Measurements from ENCODE around the gene ZNF236. TPM values are rescaled to one million over a fixed set of nuclear protein-coding genes. Genes with fewer than 3 reads are reported as not detected.

The ZNF236 gene
- total and polyA plus RNA-seq, 3 experiments from 2014 or later: 11.1 to 15.9 (median 13.4) TPM

DNA sequence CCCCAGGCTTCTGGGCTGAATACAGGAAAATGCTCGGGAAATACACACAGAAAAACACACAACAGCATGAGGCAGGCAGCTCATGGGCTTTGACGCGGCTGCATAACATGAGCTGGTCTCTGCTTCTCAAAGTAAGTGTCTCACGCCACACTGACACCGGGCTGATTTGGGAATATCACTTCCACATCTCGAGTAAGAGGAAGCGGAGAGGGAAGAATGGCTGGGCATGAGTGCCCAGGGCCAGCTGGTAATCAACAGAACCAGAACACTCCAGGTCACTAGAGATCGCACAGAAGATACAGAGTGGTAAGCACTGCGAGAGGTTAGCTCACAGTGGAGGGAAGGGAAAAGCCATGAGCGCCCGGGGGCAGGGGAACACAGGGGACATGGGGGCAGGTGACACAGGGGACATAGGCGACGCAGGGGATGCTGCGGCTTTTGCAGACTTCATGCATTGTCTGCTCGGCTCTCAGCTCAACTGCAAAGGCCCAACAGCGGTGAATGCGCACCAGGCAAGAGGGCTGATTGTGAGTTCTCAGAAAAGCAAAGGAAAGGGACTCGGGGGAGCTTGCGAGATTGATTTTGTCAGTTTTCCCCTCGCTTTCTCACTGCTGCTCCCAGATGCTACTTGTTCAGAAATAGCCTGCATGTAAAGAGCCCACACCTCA lies 168.8 kb downstream of the ZNF236 start:
- Histone ChIP-seq H3K9me3 (ENCODE audit: low read length) (no peaks in the 10 kb centered on the region), H3K4me3 (ENCODE audit: low read length) (no peak overlapping the region), H3K4me1 (ENCODE audit: insufficient read depth, low read length) (no peaks in the 10 kb centered on the region), H3K27ac (ENCODE audit: low read depth, low read length) (no peak overlapping the region), H3K36me3 (ENCODE audit: insufficient read depth, low read length) (no peaks in the 10 kb centered on the region), H3K27me3 (ENCODE audit: insufficient read depth, low read length, poor library complexity, severe bottlenecking) (no peaks in the 10 kb centered on the region)
- ChIA-PET CTCF (interaction anchor here (1.6 to 2.5 kb wide), 2 partner anchors 8 to 9 kb away, joined by 9 to 15 read pairs; no protein-coding TSS in a partner anchor), POLR2A (no interaction called here)
- Mint-ChIP-seq H3K27ac (no peak overlapping the region), H3K4me3 (no peak overlapping the region), H3K4me1 (no peaks in the 10 kb centered on the region), H3K36me3 (no peaks in the 10 kb centered on the region), H3K27me3 (no peaks in the 10 kb centered on the region), H3K9me3 (no peaks in the 10 kb centered on the region)
- no peak for DNase-seq

DNA sequence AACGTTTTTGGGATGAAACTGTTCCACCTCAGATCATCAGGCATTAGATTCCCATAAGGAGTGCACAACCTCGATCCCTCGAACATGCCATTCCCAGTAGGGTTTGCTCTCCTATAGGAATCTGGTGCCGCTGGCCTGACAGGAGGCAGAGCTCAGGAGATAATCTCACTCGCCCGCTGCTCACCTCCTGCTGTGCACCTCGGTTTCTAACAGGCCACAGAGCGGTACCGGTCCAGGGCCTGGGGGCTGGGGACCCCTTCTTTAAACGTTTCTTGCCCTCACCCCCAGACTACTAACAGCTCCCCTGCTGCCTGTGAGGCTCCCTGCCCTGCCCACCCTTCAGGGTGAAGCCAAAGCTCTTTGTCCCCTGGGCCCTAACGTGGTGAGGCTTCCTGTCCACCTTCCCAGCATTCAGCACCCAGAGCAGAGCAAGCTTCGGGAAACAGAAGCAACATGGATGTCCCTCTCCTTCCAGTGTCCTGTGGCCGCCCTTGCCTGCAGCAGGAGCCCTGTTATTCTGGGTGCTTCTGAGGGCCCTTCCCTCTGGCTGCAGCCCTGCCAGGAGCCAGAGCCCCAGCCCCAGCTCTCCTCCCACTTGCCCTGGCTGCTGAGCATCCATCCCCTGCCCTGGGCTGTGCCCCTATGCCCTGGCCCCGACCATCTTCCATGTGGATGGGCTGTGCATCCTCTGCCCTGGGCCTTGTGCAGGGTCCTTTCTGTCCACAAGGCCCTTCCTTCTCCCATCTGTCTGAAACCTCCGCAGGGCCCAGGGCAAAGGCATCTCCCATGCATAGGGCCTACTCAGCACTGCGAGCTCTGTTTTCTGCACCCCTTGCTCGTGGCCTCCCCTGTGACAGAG lies 170.1 kb downstream of the ZNF236 start:
- ChIA-PET POLR2A (no interaction called here), CTCF (interaction anchor here (1.5 to 2.5 kb wide), 3 partner anchors 8 to 219 kb away, joined by 4 to 15 read pairs (median 9); no protein-coding TSS in a partner anchor)
- Histone ChIP-seq H3K27ac (ENCODE audit: low read depth, low read length) (no peak overlapping the region), H3K36me3 (ENCODE audit: insufficient read depth, low read length) (no peaks in the 10 kb centered on the region), H3K27me3 (ENCODE audit: insufficient read depth, low read length, poor library complexity, severe bottlenecking) (no peaks in the 10 kb centered on the region), H3K4me3 (ENCODE audit: low read length) (no peak overlapping the region), H3K4me1 (ENCODE audit: insufficient read depth, low read length) (no peaks in the 10 kb centered on the region), H3K9me3 (ENCODE audit: low read length) (no peaks in the 10 kb centered on the region)
- peak overlapping the region in 2 of 8 donors; percentile 17 to 42 for H3K27ac Mint-ChIP-seq
- peaks cover 0 to 2% of the 10 kb centered on the region in 2 donors for H3K27me3 Mint-ChIP-seq
- no peak for DNase-seq
- H3K9me3 Mint-ChIP-seq: no peaks in the 10 kb centered on the region
- H3K4me1 Mint-ChIP-seq: no peaks in the 10 kb centered on the region
- no peaks in the 10 kb centered on the region for H3K36me3 Mint-ChIP-seq
- H3K4me3 Mint-ChIP-seq: peak overlapping the region in 1 of 7 donors; percentile 36

DNA sequence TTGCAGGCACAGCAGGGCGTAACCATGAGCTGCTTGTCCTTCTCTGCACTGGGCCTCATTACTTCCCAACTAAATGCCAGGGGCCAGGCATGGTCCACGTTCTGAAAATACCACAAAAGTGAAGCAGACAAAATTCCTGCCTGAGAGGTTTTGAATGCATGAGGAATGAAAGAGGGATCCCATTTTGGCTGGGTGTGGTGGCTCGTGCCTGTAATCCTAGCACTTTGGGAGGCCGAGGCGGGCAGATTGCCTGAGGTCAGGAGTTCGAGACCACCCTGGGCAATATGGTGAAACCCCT lies 170.7 kb downstream of the ZNF236 start:
- Mint-ChIP-seq H3K4me3 (peak overlapping the region in 1 of 7 donors; percentile 36), H3K9me3 (no peaks in the 10 kb centered on the region), H3K27ac (peak overlapping the region in 2 of 8 donors; percentile 17 to 42), H3K27me3 (peaks cover 0 to 2% of the 10 kb centered on the region in 2 donors), H3K36me3 (no peaks in the 10 kb centered on the region), H3K4me1 (no peaks in the 10 kb centered on the region)
- CTCF ChIA-PET: interaction anchor here (1.5 to 2.5 kb wide), 4 partner anchors 7 to 219 kb away, joined by 4 to 15 read pairs (median 6); no protein-coding TSS in a partner anchor
- H3K36me3 ChIP-seq (ENCODE audit: insufficient read depth, low read length): no peaks in the 10 kb centered on the region
- no peak overlapping the region for H3K4me3 ChIP-seq (ENCODE audit: low read length)
- no peaks in the 10 kb centered on the region for H3K4me1 ChIP-seq (ENCODE audit: insufficient read depth, low read length)
- no peak for DNase-seq
- POLR2A ChIA-PET: no interaction called here
- no peaks in the 10 kb centered on the region for H3K9me3 ChIP-seq (ENCODE audit: low read length)
- H3K27ac ChIP-seq (ENCODE audit: low read depth, low read length): no peak overlapping the region
- H3K27me3 ChIP-seq (ENCODE audit: insufficient read depth, low read length, poor library complexity, severe bottlenecking): no peaks in the 10 kb centered on the region

DNA sequence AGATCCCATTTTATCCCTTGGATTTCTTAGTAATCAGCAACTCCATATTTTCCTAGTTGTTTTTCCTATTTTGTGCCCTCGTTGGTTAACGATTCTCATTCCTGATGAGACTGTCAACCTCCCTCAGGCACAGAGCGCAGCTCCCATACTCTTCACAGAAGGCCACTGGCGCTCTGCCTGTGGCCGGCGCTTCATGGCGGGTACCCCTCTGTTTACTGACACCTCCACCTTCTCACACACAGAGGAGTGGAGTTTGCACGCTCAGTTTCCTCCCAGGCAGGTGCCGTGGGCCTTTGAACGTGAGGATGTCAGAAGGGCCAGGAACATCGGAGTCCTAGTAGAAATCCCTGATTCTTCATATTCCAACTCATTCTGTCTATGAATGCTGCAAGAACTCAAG lies 171.2 kb downstream of the ZNF236 start:
- Mint-ChIP-seq H3K36me3 (no peaks in the 10 kb centered on the region), H3K4me1 (no peaks in the 10 kb centered on the region), H3K27ac (no peak overlapping the region), H3K9me3 (no peaks in the 10 kb centered on the region), H3K27me3 (peaks cover 0 to 2% of the 10 kb centered on the region in 2 donors), H3K4me3 (no peak overlapping the region)
- no peaks in the 10 kb centered on the region for H3K4me1 ChIP-seq (ENCODE audit: insufficient read depth, low read length)
- H3K4me3 ChIP-seq (ENCODE audit: low read length): no peak overlapping the region
- ChIA-PET POLR2A (no interaction called here), CTCF (interaction anchor here (1.5 kb wide), 2 partner anchors 192 to 218 kb away, joined by 4 read pairs; no protein-coding TSS in a partner anchor)
- H3K27me3 ChIP-seq (ENCODE audit: insufficient read depth, low read length, poor library complexity, severe bottlenecking): no peaks in the 10 kb centered on the region
- DNase-seq: no peak
- H3K9me3 ChIP-seq (ENCODE audit: low read length): no peaks in the 10 kb centered on the region
- H3K36me3 ChIP-seq (ENCODE audit: insufficient read depth, low read length): no peaks in the 10 kb centered on the region
- H3K27ac ChIP-seq (ENCODE audit: low read depth, low read length): no peak overlapping the region

DNA sequence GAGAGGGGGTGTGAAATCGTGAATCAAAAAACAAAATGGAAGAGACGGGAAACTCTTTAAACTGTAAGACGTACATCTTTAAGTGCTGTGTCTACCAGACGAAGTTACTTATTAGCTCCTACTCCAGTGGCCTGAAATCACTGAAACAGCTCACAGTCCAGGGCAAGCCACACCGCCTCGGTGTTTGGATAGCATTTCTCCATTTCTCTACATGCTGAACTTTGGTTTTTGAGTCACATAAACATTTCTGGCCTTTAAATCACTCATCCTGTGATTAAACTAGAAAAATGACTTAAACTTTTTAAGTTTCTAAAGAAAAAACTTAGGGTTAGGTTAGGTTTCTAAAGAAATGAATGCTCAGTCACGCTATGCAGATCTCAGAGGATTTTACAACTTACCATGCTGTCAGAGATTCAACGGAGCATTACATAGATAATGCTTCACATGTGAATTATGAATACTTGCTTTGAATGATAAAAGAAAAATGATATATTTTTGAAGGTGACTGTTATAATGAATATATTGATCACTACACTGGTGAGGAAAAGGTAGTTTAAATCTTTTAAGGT lies 171.8 kb downstream of the ZNF236 start:
- CTCF ChIA-PET: interaction anchor here (1.5 to 1.7 kb wide), 2 partner anchors 10 to 193 kb away, joined by 4 to 8 read pairs; no protein-coding TSS in a partner anchor

DNA sequence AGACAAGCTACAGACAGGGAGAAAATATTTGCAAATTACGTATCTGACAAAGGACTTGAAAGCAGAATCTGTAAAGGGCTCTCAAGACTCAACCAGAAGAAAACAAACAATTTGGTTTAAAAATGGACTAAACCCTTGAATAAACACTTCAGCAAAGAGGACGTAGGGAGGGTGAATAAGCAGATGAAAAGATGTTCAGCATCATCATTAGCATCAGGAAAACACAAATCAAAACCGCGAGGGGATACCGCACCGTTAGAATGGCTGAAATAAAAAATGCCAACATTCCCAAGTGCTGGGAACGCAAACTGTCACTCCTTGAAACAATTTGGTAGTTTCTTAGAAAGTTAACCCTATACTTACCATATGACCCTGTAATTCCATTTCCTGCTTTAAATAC lies 173.5 kb downstream of the ZNF236 start:
- H3K4me3 Mint-ChIP-seq: no peak overlapping the region
- Histone ChIP-seq H3K4me3 (ENCODE audit: low read length) (no peak overlapping the region), H3K9me3 (ENCODE audit: low read length) (no peaks in the 10 kb centered on the region), H3K27ac (ENCODE audit: low read depth, low read length) (no peak overlapping the region), H3K4me1 (ENCODE audit: insufficient read depth, low read length) (no peaks in the 10 kb centered on the region), H3K36me3 (ENCODE audit: insufficient read depth, low read length) (no peaks in the 10 kb centered on the region), H3K27me3 (ENCODE audit: insufficient read depth, low read length, poor library complexity, severe bottlenecking) (no peaks in the 10 kb centered on the region)
- H3K27ac Mint-ChIP-seq: peak overlapping the region in 1 of 8 donors; percentile 33
- ChIA-PET POLR2A (no interaction called here), CTCF (interaction anchor here (1.0 to 2.7 kb wide), 5 partner anchors 13 to 473 kb away, joined by 3 to 11 read pairs (median 3); no protein-coding TSS in a partner anchor)
- DNase-seq: no peak
- no peaks in the 10 kb centered on the region for H3K36me3 Mint-ChIP-seq
- peaks cover 0 to 2% of the 10 kb centered on the region in 2 donors for H3K27me3 Mint-ChIP-seq
- H3K4me1 Mint-ChIP-seq: peaks cover 8% of the 10 kb centered on the region in 3 donors
- no peaks in the 10 kb centered on the region for H3K9me3 Mint-ChIP-seq

More for the DNA sequence above, 171.8 kb downstream of the ZNF236 start:
- no peak overlapping the region for H3K27ac Mint-ChIP-seq
- H3K4me3 Mint-ChIP-seq: no peak overlapping the region
- Histone ChIP-seq H3K4me3 (ENCODE audit: low read length) (no peak overlapping the region), H3K9me3 (ENCODE audit: low read length) (no peaks in the 10 kb centered on the region), H3K4me1 (ENCODE audit: insufficient read depth, low read length) (no peaks in the 10 kb centered on the region), H3K27me3 (ENCODE audit: insufficient read depth, low read length, poor library complexity, severe bottlenecking) (no peaks in the 10 kb centered on the region), H3K36me3 (ENCODE audit: insufficient read depth, low read length) (no peaks in the 10 kb centered on the region), H3K27ac (ENCODE audit: low read depth, low read length) (no peak overlapping the region)
- H3K4me1 Mint-ChIP-seq: no peaks in the 10 kb centered on the region
- no peaks in the 10 kb centered on the region for H3K9me3 Mint-ChIP-seq
- peaks cover 0 to 2% of the 10 kb centered on the region in 2 donors for H3K27me3 Mint-ChIP-seq
- no peaks in the 10 kb centered on the region for H3K36me3 Mint-ChIP-seq
- POLR2A ChIA-PET: no interaction called here
- DNase-seq: no peak

DNA sequence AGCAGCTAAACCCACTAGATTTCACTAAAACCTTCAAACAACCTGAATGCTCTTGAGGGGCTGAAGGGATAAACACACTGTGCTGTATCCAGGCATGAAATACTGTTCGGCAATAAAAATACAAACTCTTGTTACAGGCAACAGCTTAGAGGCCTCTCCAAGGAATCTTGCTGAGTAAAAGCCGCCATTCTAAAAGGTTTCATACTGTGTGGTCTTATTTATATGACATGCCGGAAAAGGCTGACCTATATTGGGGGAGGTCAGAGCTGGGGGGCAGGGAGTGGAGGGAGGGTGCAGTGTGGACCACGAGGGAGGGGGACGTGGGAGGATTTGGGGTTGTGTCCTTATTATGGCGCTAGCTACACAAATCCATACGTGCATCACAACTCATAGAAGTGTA lies 174.1 kb downstream of the ZNF236 start:
- H3K9me3 Mint-ChIP-seq: no peaks in the 10 kb centered on the region
- no peak overlapping the region for H3K4me3 Mint-ChIP-seq
- ChIA-PET POLR2A (no interaction called here), CTCF (interaction anchor here (0.9 to 2.7 kb wide), 6 partner anchors 11 to 472 kb away, joined by 3 to 11 read pairs (median 3); no protein-coding TSS in a partner anchor)
- H3K27me3 Mint-ChIP-seq: peaks cover 0 to 2% of the 10 kb centered on the region in 2 donors
- Histone ChIP-seq H3K27ac (ENCODE audit: low read depth, low read length) (no peak overlapping the region), H3K4me1 (ENCODE audit: insufficient read depth, low read length) (no peaks in the 10 kb centered on the region), H3K4me3 (ENCODE audit: low read length) (no peak overlapping the region), H3K9me3 (ENCODE audit: low read length) (no peaks in the 10 kb centered on the region), H3K36me3 (ENCODE audit: insufficient read depth, low read length) (no peaks in the 10 kb centered on the region), H3K27me3 (ENCODE audit: insufficient read depth, low read length, poor library complexity, severe bottlenecking) (no peaks in the 10 kb centered on the region)
- no peak for DNase-seq
- H3K4me1 Mint-ChIP-seq: peaks cover 8 to 11% (median 8%) of the 10 kb centered on the region in 3 donors
- no peak overlapping the region for H3K27ac Mint-ChIP-seq
- H3K36me3 Mint-ChIP-seq: no peaks in the 10 kb centered on the region
